ENCODE results near the gene JOSD1. TPM values are rescaled to one million over a fixed set of nuclear protein-coding genes. Genes with fewer than 3 reads are reported as not detected.
A peak's percentile ranks its signal among the peaks of the same experiment; 100 is the strongest.

The JOSD1 gene
- total and polyA plus RNA-seq, 4 experiments from 2014 or later: 8.0 to 65.4 (median 37.1) TPM

GRCh38 chr22:38716271-38716670 lies 15.5 kb upstream of the JOSD1 start:
- peaks cover 43% of the 10 kb centered on the region for H3K36me3 ChIP-seq (ENCODE audit: insufficient read depth, low read length)
- CTCF ChIA-PET (ENCODE audit: partially characterized antibody): no interaction called here
- Mint-ChIP-seq H3K27ac (peak overlapping the region in 2 of 7 donors; percentile 35 to 55), H3K36me3 (peaks cover 17 to 74% of the 10 kb centered on the region in 2 donors), H3K4me1 (peaks cover 28 to 39% (median 34%) of the 10 kb centered on the region in 4 donors), H3K27me3 (no peaks in the 10 kb centered on the region), H3K4me3 (no peak overlapping the region), H3K9me3 (no peaks in the 10 kb centered on the region)
- H3K27ac ChIP-seq (ENCODE audit: low read depth, low read length): no peak overlapping the region
- POLR2A ChIA-PET (ENCODE audit: partially characterized antibody): interaction anchor here (0.7 to 41.4 kb wide), 3 partner anchors 8 to 33 kb away, joined by 3 to 1746 read pairs (median 50); partner anchors contain the start of genes GTPBP1, JOSD1 and SUN2
- intact Hi-C loops (cut with micrococcal nuclease): no loop called here
- H3K4me3 ChIP-seq (ENCODE audit: low read length in 2 of 2): no peak overlapping the region
- no peaks in the 10 kb centered on the region for H3K9me3 ChIP-seq (ENCODE audit: control insufficient read depth in 1 of 2, low read length in 2 of 2)
- no peak for DNase-seq
- no peaks in the 10 kb centered on the region for H3K27me3 ChIP-seq (ENCODE audit: insufficient read depth, low read length)
- peaks cover 35% of the 10 kb centered on the region for H3K4me1 ChIP-seq (ENCODE audit: insufficient read depth, low read length)

- H3K27ac ChIP-seq (ENCODE audit: low read depth, low read length): no peak overlapping the region
- no peak overlapping the region for H3K4me3 Mint-ChIP-seq
- no peaks in the 10 kb centered on the region for H3K27me3 ChIP-seq (ENCODE audit: insufficient read depth, low read length)
- H3K27ac Mint-ChIP-seq: peak overlapping the region in 1 of 7 donors; percentile 62
- H3K4me3 ChIP-seq (ENCODE audit: low read length in 2 of 2): no peak overlapping the region
- H3K36me3 ChIP-seq (ENCODE audit: insufficient read depth, low read length): peaks cover 44% of the 10 kb centered on the region
- intact Hi-C loops (cut with micrococcal nuclease): no loop called here
- ChIA-PET POLR2A (ENCODE audit: partially characterized antibody) (interaction anchor here (8.8 to 41.4 kb wide), 2 partner anchors 8 to 34 kb away, joined by 50 to 1746 read pairs; partner anchors contain the start of genes GTPBP1 and SUN2), CTCF (ENCODE audit: partially characterized antibody) (interaction anchor here (2.0 kb wide), 1 partner anchor 17 kb away, joined by 5 read pairs; no protein-coding TSS in a partner anchor)
- peaks cover 32 to 43% (median 38%) of the 10 kb centered on the region in 4 donors for H3K4me1 Mint-ChIP-seq
- H3K4me1 ChIP-seq (ENCODE audit: insufficient read depth, low read length): peaks cover 40% of the 10 kb centered on the region
- no peaks in the 10 kb centered on the region for H3K9me3 Mint-ChIP-seq
- DNase-seq: peak in 1 of 5 donors; percentile 13
- H3K36me3 Mint-ChIP-seq: peaks cover 21 to 77% of the 10 kb centered on the region in 2 donors
- no peaks in the 10 kb centered on the region for H3K27me3 Mint-ChIP-seq
- H3K9me3 ChIP-seq (ENCODE audit: control insufficient read depth in 1 of 2, low read length in 2 of 2): no peaks in the 10 kb centered on the region
Observed at GRCh38 chr22:38715852-38716251, 15.1 kb upstream of the JOSD1 start.

GRCh38 chr22:38715176-38715764 lies 14.5 kb upstream of the JOSD1 start:
- Histone ChIP-seq H3K4me3 (ENCODE audit: low read length in 2 of 2) (no peak overlapping the region), H3K36me3 (ENCODE audit: insufficient read depth, low read length) (peaks cover 50% of the 10 kb centered on the region), H3K4me1 (ENCODE audit: insufficient read depth, low read length) (peaks cover 45% of the 10 kb centered on the region), H3K9me3 (ENCODE audit: control insufficient read depth in 1 of 2, low read length in 2 of 2) (no peaks in the 10 kb centered on the region), H3K27me3 (ENCODE audit: insufficient read depth, low read length) (no peaks in the 10 kb centered on the region), H3K27ac (ENCODE audit: low read depth, low read length) (no peak overlapping the region)
- Mint-ChIP-seq H3K36me3 (peaks cover 26 to 78% of the 10 kb centered on the region in 2 donors), H3K27ac (peak overlapping the region in 6 of 7 donors; percentile 46 to 85 (median 64)), H3K4me1 (peaks cover 36 to 49% (median 43%) of the 10 kb centered on the region in 4 donors), H3K9me3 (no peaks in the 10 kb centered on the region), H3K27me3 (no peaks in the 10 kb centered on the region), H3K4me3 (peak overlapping the region in 1 of 8 donors; percentile 10)
- ChIA-PET POLR2A (ENCODE audit: partially characterized antibody) (interaction anchor here (8.8 to 41.4 kb wide), 2 partner anchors 7 to 34 kb away, joined by 50 to 1746 read pairs; partner anchors contain the start of genes GTPBP1 and SUN2), CTCF (ENCODE audit: partially characterized antibody) (interaction anchor here (0.9 to 2.0 kb wide), 3 partner anchors 10 to 52 kb away, joined by 4 to 5 read pairs (median 5); no protein-coding TSS in a partner anchor)
- DNase-seq: no peak
- intact Hi-C loops (cut with micrococcal nuclease): no loop called here

- intact Hi-C loops (cut with micrococcal nuclease): no loop called here
Observed at GRCh38 chr22:38713921-38714320, 13.2 kb upstream of the JOSD1 start.

GRCh38 chr22:38712486-38713207 lies 11.9 kb upstream of the JOSD1 start:
- Histone ChIP-seq H3K4me1 (ENCODE audit: insufficient read depth, low read length) (peaks cover 72% of the 10 kb centered on the region), H3K36me3 (ENCODE audit: insufficient read depth, low read length) (peaks cover 50% of the 10 kb centered on the region), H3K27me3 (ENCODE audit: insufficient read depth, low read length) (no peaks in the 10 kb centered on the region), H3K27ac (ENCODE audit: low read depth, low read length) (no peak overlapping the region), H3K4me3 (ENCODE audit: low read length in 2 of 2) (no peak overlapping the region), H3K9me3 (ENCODE audit: control insufficient read depth in 1 of 2, low read length in 2 of 2) (no peaks in the 10 kb centered on the region)
- peaks cover 27 to 78% of the 10 kb centered on the region in 2 donors for H3K36me3 Mint-ChIP-seq
- no peaks in the 10 kb centered on the region for H3K9me3 Mint-ChIP-seq
- no peaks in the 10 kb centered on the region for H3K27me3 Mint-ChIP-seq
- H3K27ac Mint-ChIP-seq: peak overlapping the region; percentile 21 to 90 (median 84)
- POLR2A ChIA-PET (ENCODE audit: partially characterized antibody): interaction anchor here (0.6 to 2.8 kb wide), 2 partner anchors 12 to 20 kb away, joined by 3 to 23 read pairs; no protein-coding TSS in a partner anchor
- H3K4me1 Mint-ChIP-seq: peaks cover 56 to 74% (median 67%) of the 10 kb centered on the region in 4 donors
- intact Hi-C loops (cut with micrococcal nuclease): no loop called here
- CTCF ChIA-PET (ENCODE audit: partially characterized antibody): no interaction called here
- H3K4me3 Mint-ChIP-seq: peak overlapping the region in 1 of 8 donors; percentile 14
- peak in 1 of 5 donors; percentile 13 for DNase-seq

More at GRCh38 chr22:38713921-38714320, 13.2 kb upstream of the JOSD1 start:
- no peak for DNase-seq
- Mint-ChIP-seq H3K27ac (peak overlapping the region in 6 of 7 donors; percentile 48 to 89 (median 84)), H3K4me1 (peaks cover 46 to 62% (median 55%) of the 10 kb centered on the region in 4 donors), H3K4me3 (no peak overlapping the region), H3K36me3 (peaks cover 27 to 82% of the 10 kb centered on the region in 2 donors), H3K27me3 (no peaks in the 10 kb centered on the region), H3K9me3 (no peaks in the 10 kb centered on the region)
- Histone ChIP-seq H3K36me3 (ENCODE audit: insufficient read depth, low read length) (peaks cover 59% of the 10 kb centered on the region), H3K9me3 (ENCODE audit: control insufficient read depth in 1 of 2, low read length in 2 of 2) (no peaks in the 10 kb centered on the region), H3K27ac (ENCODE audit: low read depth, low read length) (no peak overlapping the region), H3K27me3 (ENCODE audit: insufficient read depth, low read length) (no peaks in the 10 kb centered on the region), H3K4me1 (ENCODE audit: insufficient read depth, low read length) (peaks cover 59% of the 10 kb centered on the region), H3K4me3 (ENCODE audit: low read length in 2 of 2) (no peak overlapping the region)
- ChIA-PET CTCF (ENCODE audit: partially characterized antibody) (interaction anchor here (1.5 to 2.0 kb wide), 2 partner anchors 11 to 19 kb away, joined by 4 to 5 read pairs; no protein-coding TSS in a partner anchor), POLR2A (ENCODE audit: partially characterized antibody) (interaction anchor here (41.4 kb wide), 1 partner anchor 36 kb away, joined by 1746 read pairs; the partner anchor contains the start of gene SUN2)

- no peaks in the 10 kb centered on the region for H3K9me3 Mint-ChIP-seq
- CTCF ChIA-PET (ENCODE audit: partially characterized antibody): interaction anchor here (1.6 to 1.8 kb wide), 2 partner anchors 14 to 24 kb away, joined by 5 to 6 read pairs; no protein-coding TSS in a partner anchor
Observed at GRCh38 chr22:38710866-38711265, 10.1 kb upstream of the JOSD1 start.

More at GRCh38 chr22:38710866-38711265, 10.1 kb upstream of the JOSD1 start:
- no peaks in the 10 kb centered on the region for H3K27me3 Mint-ChIP-seq
- Histone ChIP-seq H3K4me1 (ENCODE audit: insufficient read depth, low read length) (peaks cover 80% of the 10 kb centered on the region), H3K4me3 (ENCODE audit: low read length in 2 of 2) (no peak overlapping the region), H3K9me3 (ENCODE audit: control insufficient read depth in 1 of 2, low read length in 2 of 2) (no peaks in the 10 kb centered on the region), H3K27ac (ENCODE audit: low read depth, low read length) (no peak overlapping the region), H3K27me3 (ENCODE audit: insufficient read depth, low read length) (no peaks in the 10 kb centered on the region), H3K36me3 (ENCODE audit: insufficient read depth, low read length) (peaks cover 32% of the 10 kb centered on the region)
- peaks cover 17 to 70% of the 10 kb centered on the region in 2 donors for H3K36me3 Mint-ChIP-seq
- peaks cover 67 to 88% (median 78%) of the 10 kb centered on the region in 4 donors for H3K4me1 Mint-ChIP-seq
- intact Hi-C loops (cut with micrococcal nuclease): no loop called here
- no peak for DNase-seq
- no peak overlapping the region for H3K4me3 Mint-ChIP-seq
- H3K27ac Mint-ChIP-seq: peak overlapping the region in 5 of 7 donors; percentile 36 to 82 (median 66)
- POLR2A ChIA-PET (ENCODE audit: partially characterized antibody): interaction anchor here (2.8 to 8.0 kb wide), 3 partner anchors 8 to 41 kb away, joined by 23 to 186 read pairs (median 50); partner anchors contain the start of gene SUN2
